NCI-H526 (cell line): ENCODE measurements around the gene TTC39A.

ENCODE experiments used
- DNase-seq, 2 experiments: peaks; one replicate each; lab custom pipeline; 2025; lab: John Stamatoyannopoulos, UW

Gene TTC39A

GRCh38 chr1:51330331-51331201 is at the start of gene TTC39A:
TSS of gene TTC39A (minus strand) at chr1:51330562. CDS start at chr1:51330477, 85 bp downstream.
- DNase-seq = peak in 1 of 2 experiments; percentile 46

GRCh38 chr1:51378871-51379270 is 48.5 kb upstream of the TTC39A start:
- no peak for DNase-seq

- no peak for DNase-seq
These were observed 43.5 kb upstream of the TTC39A start for GRCh38 chr1:51373898-51374297.

DNA sequence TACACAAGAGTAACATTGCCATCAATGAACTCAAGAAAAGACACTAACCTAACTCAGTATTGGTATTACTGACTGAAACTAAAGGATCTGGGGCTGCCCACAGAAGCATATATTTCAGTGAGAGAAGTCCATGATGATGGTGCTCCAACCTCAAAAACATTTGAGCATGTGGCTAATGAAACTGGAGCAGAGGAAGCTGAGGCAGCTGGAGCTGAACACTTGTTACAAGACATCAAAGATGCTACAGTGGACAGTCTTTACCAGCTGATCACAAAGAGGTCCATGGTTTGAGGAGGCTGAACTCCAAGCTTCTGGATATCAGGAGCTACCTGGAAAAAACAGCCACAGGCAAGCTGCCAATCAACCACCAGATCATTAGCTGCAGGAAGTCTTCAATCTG is 42.2 kb upstream of the TTC39A start:
- DNase-seq = no peak

- no peak for DNase-seq
These were observed 38.8 kb upstream of the TTC39A start for GRCh38 chr1:51369171-51369570.

DNA sequence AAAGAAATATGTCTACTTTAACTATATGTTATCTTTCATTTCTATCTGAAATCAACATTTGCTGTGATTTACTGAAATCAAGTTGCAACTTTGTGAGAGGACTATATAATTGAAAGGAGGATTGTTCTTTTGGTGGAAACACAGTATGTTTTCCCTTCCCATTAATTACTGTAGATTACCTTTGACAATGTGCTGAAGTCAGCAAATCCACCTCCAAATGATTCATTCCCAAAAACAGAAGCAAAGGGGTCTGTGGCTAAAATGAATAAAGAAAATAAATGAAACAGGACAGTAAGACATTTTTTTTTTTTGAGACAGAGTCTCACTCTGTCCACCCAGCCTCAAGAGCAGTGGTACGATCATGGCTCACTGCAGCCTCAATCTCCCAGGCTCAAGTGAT is 35.4 kb upstream of the TTC39A start:
- DNase-seq = no peak

- DNase-seq = no peak
These were observed 29.5 kb upstream of the TTC39A start for GRCh38 chr1:51359879-51360278.

- no peak for DNase-seq
These were observed 25.0 kb upstream of the TTC39A start for GRCh38 chr1:51355382-51355781.

- no peak for DNase-seq
These were observed 24.1 kb upstream of the TTC39A start for GRCh38 chr1:51354416-51354815.

DNA sequence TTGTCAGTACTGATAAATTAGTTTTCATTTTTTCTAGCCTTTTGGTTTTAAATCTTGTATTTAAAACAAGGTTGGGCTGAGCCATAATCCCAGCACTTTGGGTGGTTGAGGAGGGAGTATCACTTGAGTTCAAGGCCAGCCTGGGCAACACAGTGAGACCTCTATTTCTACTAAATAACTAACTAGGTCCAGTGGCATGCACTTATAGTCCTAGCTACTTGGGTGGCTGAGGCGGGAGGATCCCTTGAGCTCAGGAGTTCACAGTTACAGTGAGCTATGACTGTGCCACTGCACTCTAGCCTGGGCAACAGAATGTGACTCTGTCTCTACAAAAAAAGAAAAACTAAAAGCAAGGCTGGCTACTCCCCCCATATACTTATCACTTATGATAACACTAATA is 21.5 kb upstream of the TTC39A start:
- DNase-seq = no peak

GRCh38 chr1:51349862-51350261 is 19.5 kb upstream of the TTC39A start:
- no peak for DNase-seq

- DNase-seq = no peak
These were observed 17.8 kb upstream of the TTC39A start for GRCh38 chr1:51348147-51348527.

DNA sequence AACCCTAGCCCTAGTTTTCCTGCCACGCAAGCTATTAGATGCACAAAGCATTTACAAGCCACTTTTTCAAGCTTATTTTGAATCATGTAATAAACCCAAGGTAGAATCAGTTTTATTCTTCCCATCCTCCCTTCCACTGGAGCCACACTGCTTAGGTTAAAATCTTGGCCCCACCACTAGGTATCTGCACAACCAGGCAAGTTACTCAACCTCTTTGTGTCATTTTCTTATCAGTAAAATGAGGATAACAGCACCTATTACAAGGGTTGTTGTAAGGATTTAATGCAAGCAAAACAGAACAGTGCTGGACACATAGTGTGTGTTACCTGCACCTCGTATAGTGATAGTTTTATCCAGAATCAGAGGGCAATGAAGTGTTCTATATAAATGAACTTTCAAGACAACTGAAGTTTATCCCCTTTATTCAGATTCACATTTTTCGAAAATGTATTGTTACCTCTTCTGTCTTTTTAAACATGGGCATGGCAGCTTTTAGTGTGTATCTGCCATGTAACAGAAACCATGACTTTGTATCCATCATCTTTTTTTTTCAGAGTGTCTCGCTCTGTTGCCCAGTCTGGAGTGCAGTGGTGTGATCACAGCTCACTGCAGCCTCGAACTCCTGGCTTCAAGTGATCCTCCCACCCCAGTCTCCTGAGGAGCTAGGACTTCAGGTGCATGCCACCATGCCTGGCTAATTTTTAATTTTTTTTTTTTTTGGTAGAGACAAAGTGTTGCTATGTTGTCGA is 17.2 kb upstream of the TTC39A start:
- DNase-seq = no peak

DNA sequence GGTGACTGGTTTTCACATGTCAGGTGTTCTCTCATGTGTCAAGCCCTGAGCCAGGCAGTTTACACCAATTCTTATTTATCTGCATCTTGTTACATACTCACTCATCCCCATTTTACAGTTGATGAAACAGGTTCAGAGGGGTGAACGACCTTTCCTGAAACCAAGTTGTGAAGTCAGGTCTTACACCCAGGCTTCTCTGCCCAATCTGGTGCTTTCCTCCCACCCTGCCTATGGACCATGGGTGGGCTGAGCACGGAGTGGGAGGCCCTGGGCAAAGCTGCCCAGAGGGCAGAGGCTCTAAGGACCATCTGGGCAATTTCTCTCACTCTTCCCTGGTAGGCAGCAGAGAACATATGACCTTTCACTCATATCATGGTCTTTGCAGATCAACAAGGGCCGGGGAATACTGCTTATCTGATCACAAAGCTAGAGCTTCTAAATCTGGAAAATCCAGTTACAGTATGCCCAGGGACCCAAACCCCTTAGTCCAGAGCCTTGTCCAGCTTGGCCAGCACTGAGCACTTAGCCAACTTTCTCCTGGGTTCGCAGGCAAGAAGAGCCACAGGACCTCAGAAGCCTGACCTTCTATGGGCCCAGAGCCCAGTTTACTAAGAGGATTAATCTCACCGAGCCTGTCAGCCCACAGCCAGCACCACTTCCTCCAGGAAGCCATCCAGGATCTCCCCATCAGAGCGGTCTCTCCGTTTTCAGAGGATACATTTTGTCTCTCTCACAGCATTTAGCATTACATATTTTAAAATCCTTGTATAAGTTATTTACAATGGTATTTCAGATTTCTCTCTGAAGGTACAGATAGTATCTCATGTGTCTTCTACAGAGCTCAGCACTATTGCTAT is 16.0 kb upstream of the TTC39A start:
- DNase-seq = no peak

DNA sequence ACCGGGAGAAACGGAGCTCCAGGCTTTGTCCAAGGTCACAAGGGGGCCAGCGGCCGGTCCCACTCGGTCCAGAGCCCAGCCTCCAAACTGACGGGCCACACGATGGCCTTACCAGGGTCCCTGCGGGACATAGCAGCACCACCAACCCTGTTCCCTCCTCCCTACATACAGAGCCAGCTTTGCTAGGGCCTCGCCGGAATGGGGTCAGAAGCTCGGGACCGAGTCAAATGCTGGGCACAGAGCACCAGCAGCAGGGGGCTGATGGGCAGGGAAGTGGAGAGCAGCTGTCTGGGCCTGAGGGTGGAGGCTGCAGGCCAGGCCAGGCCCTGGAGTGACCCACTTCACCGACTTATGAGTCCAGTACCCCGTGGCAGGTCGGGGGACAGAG is 14.9 kb upstream of the TTC39A start:
- no peak for DNase-seq

DNA sequence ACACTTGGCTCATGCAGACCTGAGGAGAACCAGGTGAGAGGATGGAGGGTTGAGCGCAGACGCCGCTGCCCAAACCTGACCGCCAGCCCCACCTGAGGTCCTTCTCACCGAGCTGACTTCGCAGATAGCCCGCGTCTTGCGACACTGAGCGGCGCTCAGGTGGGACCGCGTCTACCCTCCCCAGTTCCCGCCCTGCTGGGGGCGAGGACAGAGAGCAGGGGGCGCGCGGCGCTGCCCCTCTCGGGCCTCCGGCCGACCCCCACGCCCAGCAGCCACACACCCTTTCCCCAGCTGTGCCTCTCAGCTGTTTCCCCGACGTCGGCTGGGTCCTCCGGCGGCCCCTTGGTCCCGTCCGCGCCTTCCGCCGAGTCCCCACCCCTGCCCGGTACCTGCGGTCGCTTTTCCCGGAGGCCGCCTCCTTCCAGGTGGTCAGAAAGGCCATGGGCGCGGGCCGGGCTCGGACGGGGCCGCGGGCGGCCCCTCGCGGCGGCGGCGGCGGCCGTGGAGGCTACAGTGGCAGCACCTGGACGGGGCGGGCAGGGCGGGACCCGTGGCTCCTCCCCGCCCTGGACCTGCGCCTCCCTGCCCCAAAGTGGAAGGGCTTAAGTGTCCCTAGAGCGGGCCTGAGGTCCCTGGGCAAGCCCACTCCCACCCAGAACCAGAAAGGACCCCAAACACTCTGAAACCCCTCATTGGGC is 14.4 kb upstream of the TTC39A start:
- DNase-seq = peak in 1 of 2 experiments; percentile 37

- no peak for DNase-seq
These were observed 13.9 kb upstream of the TTC39A start for GRCh38 chr1:51344276-51344601.

- no peak for DNase-seq
These were observed 13.3 kb upstream of the TTC39A start for GRCh38 chr1:51343624-51344023.

DNA sequence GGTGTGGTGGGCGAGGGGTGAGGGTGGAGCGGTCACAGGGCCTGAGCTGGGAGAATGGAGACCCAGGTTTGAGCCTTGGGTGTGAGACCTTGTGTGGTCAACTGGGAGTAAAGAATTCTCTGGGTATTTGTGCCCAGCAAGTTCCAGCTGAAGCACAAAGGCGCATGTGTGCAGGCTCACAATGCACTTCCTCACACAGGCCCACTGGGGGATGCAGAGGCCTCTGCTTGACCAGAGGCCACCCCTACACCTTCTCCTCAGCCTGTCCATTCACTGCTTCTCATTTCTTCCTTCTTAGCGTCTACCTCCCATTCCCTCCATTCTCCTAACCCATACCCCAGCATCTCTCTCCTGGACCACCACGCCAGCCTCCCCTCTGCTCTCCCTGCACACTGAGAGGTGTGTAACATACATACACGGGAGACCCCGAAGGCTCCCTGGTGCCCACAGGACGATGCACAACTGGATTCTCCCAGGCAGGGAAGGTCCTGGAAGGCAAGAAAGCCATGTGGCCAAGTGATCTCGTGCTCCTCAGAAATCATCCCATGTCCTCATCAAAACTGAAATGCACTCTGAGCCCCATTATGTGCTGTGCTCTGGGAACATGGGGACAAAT is 12.3 kb upstream of the TTC39A start:
- no peak for DNase-seq

- DNase-seq = peak in 1 of 2 experiments; percentile 23
These were observed 11.6 kb upstream of the TTC39A start for GRCh38 chr1:51341876-51342496.

- DNase-seq = no peak
These were observed 10.0 kb upstream of the TTC39A start for GRCh38 chr1:51340380-51340779.
